GM19023 (cell line): Measurements from ENCODE around the gene GLP1R.

Source experiments
- ATAC-seq: cut with Tn5 transposase; IDR thresholded peaks from one replicate; pipeline ENCODE4 v1.9.1; 2021; ENCODE audit warnings: mild to moderate bottlenecking, moderate library complexity; ENCODE audit not compliant: unreplicated experiment

The GLP1R gene

GRCh38 chr6:39061588-39061987 is 13.0 kb downstream of the GLP1R start:
- ATAC-seq = no peak

- no peak for ATAC-seq
These were observed 13.6 kb downstream of the GLP1R start for GRCh38 chr6:39062014-39062740.

DNA sequence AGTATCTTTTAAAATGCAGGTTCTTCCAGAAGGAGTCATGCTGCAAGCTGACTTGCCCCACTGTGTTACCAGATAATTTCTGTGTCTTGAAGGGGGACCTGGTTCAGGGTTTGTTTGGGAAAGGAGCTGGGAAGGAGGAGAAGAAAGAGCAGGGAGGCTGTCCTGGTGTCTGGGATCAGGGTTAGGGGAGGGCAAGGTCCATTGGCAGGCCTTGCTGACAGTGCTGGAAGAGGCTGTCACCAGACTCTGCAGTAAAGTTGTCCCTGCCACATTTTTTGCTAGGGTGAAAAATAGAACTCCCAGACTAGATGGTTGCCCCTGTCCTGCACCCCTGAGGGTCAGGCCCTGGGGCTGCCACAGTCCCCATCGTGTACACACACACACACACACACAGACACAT is 14.9 kb downstream of the GLP1R start:
- no peak for ATAC-seq

- ATAC-seq = no peak
These were observed 17.0 kb downstream of the GLP1R start for GRCh38 chr6:39065561-39065960.

DNA sequence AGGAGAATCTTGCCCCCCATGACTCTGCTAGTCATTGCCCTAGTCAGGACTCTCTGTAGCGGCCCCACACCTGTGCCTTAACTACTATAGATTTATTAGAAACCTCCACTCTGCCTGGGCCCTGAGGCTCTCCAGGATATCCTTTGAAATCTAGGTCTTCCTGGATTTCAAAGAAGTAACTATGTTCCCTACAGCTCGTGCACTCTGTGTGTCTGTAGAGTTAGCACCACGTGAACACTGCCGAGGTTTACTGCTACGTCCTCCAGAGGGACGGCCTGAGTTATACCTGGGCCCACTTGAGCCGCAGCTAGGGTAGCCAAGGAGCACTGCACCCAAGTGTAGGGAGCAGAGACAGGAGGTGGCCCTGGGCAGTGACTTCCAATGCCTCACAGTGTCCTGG is 19.8 kb downstream of the GLP1R start:
- ATAC-seq = no peak

DNA sequence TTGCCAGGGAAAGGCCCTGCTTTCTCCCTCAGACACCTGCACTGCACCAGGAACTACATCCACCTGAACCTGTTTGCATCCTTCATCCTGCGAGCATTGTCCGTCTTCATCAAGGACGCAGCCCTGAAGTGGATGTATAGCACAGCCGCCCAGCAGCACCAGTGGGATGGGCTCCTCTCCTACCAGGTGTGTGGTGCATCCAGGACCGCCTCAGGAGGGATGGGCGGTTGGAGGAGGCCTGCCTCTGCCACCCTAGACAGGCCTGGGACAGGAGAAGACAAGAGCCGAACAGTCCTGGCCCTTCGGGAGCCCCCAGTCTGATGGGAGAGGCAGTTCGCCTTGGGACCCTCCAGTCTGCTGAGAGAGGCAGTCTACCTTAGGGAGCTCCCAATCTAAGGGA is 24.2 kb downstream of the GLP1R start:
- no peak for ATAC-seq

DNA sequence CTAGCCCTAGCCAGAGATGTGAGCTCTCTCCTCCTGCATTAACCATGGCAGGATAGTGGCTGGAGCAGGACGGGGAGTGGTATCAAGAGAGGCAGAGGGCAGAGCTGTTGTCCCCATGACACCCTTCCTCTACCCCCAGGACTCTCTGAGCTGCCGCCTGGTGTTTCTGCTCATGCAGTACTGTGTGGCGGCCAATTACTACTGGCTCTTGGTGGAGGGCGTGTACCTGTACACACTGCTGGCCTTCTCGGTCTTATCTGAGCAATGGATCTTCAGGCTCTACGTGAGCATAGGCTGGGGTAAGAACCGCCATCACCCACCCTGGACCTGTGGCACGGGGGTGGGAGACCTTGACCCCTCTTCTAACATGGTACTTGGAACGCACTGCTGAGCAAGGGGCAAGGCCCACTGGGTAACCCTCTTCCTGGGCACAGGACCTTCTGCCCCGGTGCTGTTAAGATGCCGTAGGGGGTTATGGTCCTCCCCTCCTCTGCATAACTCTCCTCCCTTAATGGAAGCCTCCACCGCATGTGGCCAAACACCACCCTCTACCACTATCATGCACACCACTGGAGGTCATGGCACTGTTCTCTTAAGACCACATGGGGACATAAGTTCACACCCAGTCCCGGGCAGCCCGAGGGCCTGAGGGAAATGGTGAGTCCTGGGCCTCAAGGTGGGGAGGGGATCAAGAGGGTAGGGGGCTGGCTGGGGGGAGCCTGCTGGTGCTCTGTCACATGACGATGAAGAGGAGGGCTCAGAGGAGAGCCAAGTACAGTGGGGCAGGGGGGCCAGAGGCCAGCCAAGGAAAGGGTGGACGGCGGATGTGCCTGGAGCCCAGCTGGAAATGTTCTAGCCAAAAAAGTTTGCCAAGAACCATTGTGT is 25.1 kb downstream of the GLP1R start:
- no peak for ATAC-seq

DNA sequence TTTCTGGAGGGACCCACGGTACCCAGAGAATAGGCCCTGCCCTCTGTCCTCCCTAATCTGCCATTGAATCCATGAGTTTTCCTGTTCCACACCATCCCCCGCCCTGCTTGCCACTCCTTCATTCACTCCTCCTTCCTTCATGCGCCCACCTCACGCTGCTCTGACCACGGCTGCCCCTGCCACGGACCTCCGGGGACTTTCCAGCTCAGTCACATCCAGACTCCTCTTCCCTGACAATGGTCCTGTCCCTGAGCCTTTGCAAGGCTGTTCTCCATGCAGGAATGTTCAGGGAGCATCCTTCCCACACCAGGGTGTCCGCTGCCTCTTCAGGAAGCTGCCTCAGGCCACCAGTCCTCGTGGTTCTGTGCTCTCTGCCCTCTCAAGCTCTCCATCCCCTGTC is 25.9 kb downstream of the GLP1R start:
- no peak for ATAC-seq

DNA sequence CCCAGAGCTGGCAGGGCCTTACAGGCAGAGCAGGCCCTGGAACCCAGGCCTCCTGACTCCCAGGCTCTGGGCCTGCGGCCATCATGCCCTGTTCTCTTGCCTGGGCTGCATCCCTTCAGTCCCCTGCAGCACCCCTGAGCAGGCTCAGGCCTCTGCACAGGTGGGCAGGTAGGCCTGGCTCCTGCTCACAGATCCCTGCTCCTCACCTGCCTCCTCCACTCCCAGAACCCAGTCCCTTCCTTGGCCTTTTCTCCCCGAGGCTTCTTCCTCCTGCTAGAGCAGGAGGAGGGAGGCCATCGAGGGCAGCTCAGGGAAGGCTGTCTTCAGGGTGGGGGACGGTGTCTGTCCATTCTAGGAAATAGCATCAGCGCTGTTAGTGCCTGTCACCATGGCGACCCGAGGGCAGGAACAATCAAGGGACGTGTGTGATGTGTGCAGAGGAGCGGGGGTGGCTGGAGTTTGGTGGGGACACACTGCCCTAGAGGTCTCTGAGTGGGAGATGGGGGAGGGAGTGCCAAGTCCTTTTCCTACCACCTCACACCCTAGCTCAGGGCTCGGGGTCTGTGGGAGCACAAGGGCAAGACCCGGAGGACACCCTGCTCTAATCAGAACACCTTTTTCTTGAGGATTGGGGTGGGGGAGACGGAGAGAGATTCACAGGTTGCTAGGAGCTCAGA is 26.6 kb downstream of the GLP1R start:
- ATAC-seq = no peak

DNA sequence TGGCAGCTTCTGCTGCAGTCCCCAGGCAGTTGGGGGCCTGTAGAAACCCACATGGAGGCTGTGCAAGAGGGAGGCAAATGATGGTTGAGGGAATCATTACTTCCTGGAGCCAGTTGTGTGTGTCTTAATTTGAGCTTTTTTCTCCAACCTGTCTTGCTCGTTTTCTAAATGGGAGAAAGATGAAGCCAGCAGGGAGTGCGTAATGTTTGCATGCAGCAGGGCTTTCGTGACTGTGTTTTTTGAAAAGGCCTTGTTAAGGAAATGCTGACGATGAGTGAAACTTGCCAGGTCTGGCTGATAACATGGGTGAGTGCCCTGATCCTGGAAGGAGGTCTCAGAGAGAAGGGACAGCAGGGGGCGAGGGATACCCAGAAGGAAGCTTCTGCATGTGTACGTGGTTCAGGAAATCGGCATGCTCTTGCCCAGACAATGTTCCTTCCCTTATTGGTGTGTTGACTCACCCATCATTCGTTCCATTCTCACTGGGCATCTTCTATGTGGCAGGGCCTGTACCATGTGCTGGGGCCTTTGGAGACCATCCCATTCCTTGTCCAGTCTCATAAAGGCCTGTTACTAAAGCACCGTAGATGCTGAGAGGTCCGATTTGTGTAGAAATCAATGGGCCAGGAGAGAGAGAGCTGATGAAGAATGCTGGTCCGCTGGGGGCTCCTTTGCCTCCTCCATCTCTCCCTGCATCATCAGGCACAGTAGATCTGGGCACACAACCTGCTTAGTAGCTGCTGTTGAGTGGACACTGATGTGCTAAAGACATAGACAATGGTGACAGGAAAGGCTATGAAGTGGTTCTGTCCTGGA is 27.4 kb downstream of the GLP1R start:
- ATAC-seq = no peak

DNA sequence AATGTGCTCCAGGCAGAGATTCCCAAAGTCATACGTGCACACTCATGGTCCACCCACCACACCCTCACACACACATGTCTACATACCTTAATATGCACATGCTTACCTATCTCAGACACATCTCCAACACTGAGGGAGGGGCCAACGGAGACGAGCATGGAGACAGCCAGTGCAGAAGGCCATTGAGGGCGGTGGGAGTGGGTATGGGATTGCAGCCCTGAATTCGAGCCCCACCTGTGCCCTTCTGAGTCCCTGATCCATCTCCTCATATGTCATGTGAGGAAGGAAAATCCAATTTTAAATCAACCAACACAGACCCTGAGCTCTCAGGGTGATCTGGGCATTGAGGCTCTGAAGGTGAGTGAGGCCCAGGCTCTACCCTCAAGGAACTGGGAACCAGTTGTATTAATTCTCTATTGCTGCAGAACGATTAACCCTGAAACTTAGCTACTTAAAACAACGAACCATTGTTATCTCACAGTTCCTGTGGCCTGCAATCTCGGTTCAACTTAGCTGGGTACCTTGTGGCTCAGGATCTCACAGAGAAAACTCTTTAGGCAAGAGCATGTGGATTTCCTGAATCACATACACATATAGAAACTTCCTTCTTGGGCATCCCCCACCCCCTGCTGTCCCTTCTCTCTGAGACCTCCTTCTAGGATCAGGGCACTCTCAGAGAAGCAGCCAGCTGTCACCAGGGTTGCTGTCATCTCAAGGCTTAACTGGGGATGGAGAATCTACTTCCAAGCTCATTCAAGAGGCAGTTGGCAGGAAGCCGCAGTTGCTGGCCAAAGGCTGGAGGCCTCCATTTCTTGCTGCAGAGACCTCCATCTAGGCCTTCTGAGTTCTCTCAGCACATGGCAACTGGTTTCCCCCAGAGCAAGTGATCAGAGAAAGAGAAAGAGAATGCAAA is 28.3 kb downstream of the GLP1R start:
- ATAC-seq = no peak

GRCh38 chr6:39077882-39078594 is 29.5 kb downstream of the GLP1R start:
- no peak for ATAC-seq

GRCh38 chr6:39078695-39079094 is 30.1 kb downstream of the GLP1R start:
- ATAC-seq = no peak

- no peak for ATAC-seq
These were observed 30.9 kb downstream of the GLP1R start for GRCh38 chr6:39079197-39080125.

GRCh38 chr6:39080246-39080875 is 31.8 kb downstream of the GLP1R start:
- no peak for ATAC-seq

GRCh38 chr6:39082310-39082709 is 33.7 kb downstream of the GLP1R start:
- ATAC-seq = no peak

DNA sequence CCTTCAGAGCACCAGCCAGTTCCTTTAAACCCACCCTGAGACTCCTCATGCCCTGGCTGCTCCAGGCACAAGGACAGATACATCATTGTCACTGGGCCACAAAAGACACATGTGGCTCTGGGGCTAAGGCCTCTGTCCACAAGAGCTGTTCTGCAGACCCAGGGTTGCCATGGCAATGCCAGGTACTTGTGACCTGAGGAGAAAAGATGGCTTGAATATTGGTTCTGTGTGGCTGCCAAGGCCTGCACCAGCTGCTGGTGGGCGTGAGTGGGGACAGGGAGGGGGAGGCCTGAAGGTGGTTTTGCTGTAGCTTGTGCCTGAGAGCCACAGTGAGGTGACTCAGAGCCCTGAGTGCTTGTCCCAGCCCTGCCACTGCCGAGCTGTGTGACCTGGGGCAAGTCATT is 34.7 kb downstream of the GLP1R start:
- no peak for ATAC-seq

DNA sequence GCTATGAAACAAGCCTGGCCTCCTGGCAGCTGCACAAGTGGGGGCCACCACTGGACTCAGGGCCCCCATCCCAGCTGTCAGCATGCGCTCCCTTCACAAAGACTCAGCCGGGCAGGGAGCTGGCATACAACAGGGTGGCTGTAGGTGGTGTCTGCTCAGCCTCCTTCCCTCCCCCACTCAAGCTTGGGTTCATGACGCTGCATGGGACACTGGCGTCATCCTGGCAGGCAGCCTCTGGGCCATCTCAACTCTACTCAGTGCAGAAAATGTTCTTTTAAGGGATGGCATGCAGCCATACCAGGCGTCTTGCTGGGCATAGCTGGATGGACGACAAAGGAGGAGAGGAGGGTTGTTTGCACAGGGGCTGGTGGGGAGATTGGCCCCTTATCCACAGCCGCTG is 35.9 kb downstream of the GLP1R start:
- no peak for ATAC-seq
